Astrocyte of the spinal cord (primary cell): ENCODE data around the gene ATP9A.
"Not testable (repeated sequence)": the region's sequence is repeated elsewhere in the genome, so short reads cannot be mapped to it uniquely, and the experiment has no call there.

Experiments
- DNase-seq: peaks from one replicate; pipeline ENCODE4 v3.0.0; 2011; ENCODE audit warnings: low read depth, low spot score
- H3K4me3 ChIP-seq: 2 replicates; pipeline ENCODE4 v1.5.1; 2011; ENCODE audit warnings: low read depth, mild to moderate bottlenecking, low read length, moderate library complexity
- in situ Hi-C: cut with HindIII; loops from 2 replicates; pipeline ENCODE4 v1.10.0; 2017; ENCODE audit warnings: low sequenced_read_pairs
- TF ChIP-seq, protein P1 (sequence below): IDR thresholded peaks from 2 replicates; pipeline ENCODE4 v1.5.1; 2012; ENCODE audit warnings: low read depth, mild to moderate bottlenecking, low read length, inconsistent platforms

The ATP9A gene, protein sequence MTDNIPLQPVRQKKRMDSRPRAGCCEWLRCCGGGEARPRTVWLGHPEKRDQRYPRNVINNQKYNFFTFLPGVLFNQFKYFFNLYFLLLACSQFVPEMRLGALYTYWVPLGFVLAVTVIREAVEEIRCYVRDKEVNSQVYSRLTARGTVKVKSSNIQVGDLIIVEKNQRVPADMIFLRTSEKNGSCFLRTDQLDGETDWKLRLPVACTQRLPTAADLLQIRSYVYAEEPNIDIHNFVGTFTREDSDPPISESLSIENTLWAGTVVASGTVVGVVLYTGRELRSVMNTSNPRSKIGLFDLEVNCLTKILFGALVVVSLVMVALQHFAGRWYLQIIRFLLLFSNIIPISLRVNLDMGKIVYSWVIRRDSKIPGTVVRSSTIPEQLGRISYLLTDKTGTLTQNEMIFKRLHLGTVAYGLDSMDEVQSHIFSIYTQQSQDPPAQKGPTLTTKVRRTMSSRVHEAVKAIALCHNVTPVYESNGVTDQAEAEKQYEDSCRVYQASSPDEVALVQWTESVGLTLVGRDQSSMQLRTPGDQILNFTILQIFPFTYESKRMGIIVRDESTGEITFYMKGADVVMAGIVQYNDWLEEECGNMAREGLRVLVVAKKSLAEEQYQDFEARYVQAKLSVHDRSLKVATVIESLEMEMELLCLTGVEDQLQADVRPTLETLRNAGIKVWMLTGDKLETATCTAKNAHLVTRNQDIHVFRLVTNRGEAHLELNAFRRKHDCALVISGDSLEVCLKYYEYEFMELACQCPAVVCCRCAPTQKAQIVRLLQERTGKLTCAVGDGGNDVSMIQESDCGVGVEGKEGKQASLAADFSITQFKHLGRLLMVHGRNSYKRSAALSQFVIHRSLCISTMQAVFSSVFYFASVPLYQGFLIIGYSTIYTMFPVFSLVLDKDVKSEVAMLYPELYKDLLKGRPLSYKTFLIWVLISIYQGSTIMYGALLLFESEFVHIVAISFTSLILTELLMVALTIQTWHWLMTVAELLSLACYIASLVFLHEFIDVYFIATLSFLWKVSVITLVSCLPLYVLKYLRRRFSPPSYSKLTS

GRCh38 chr20:51767867-51768758 lies at the start of gene ATP9A:
Gene ATP9A (minus strand): TSS chr20:51768390. CDS start chr20:51768369, 21 bp downstream.
- TF ChIP-seq, protein P1, sequence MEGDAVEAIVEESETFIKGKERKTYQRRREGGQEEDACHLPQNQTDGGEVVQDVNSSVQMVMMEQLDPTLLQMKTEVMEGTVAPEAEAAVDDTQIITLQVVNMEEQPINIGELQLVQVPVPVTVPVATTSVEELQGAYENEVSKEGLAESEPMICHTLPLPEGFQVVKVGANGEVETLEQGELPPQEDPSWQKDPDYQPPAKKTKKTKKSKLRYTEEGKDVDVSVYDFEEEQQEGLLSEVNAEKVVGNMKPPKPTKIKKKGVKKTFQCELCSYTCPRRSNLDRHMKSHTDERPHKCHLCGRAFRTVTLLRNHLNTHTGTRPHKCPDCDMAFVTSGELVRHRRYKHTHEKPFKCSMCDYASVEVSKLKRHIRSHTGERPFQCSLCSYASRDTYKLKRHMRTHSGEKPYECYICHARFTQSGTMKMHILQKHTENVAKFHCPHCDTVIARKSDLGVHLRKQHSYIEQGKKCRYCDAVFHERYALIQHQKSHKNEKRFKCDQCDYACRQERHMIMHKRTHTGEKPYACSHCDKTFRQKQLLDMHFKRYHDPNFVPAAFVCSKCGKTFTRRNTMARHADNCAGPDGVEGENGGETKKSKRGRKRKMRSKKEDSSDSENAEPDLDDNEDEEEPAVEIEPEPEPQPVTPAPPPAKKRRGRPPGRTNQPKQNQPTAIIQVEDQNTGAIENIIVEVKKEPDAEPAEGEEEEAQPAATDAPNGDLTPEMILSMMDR, result no peak
- in situ Hi-C loops, result no loop called here
- no peak for DNase-seq
- H3K4me3 ChIP-seq, result peak within 1 kb of the TSS; percentile 80

- H3K4me3 ChIP-seq, DNase-seq, in situ Hi-C loops: not testable (repeated sequence)
These were observed 48.7 kb upstream of the ATP9A start for GRCh38 chr20:51816856-51817255.

DNA sequence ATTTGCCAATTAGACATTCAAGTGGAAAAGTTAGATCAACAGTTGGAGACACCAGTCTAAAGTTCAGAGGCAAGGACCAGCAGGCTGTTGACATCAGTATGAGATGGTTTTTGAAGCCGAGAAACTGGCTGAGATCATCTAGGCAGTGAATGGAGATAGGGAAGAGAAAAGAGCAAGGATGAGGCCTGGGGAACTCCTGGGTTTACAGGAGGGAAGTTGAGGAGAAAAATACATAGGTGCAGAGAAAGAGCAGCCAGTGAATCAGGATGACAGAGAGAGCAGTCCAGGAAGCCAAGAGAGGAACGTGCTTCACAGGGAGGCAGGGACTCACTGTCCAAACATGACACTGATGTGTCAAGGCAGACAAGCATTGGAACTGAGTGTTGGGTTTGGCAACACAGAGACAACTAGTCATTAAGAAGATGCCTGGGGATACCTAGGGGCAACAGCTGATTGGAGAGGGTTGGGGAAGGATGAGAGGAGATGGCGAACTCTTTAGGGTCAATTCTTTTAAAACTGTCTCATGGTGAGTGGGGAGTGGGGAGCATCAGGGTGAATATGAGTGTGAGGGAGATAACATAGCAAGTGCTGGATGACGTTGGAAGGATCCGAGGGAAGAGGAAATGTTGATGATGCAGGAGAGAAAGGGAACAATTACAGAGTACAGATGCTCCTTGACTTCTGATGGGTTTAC lies 47.3 kb upstream of the ATP9A start:
- no peak for DNase-seq
- H3K4me3 ChIP-seq, result no peak overlapping the region
- TF ChIP-seq, protein P1, result no peak
- in situ Hi-C loops, result no loop called here

DNA sequence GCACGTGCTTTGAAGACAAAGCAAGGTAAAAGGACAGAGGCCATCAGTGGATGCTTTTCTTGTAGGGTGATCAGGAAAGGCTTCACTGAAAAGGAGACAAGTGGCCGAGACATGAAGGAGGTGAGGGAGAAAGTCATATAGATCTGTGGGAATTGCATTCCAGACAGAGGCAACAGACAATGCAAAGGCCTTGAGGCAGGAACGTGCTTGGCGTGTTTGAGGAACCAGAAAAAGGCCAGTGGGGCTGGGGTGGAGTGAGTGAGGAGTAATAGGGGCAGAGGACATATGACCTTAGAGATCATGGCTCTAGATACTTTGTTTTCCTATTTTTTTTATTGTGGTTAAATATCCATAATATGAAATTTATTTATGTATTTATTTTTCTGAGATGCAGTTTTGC lies 44.7 kb upstream of the ATP9A start:
- DNase-seq, result no peak
- in situ Hi-C loops, result no loop called here
- H3K4me3 ChIP-seq, result no peak overlapping the region
- TF ChIP-seq, protein P1, result no peak

- in situ Hi-C loops, result no loop called here
- no peak overlapping the region for H3K4me3 ChIP-seq
- DNase-seq, result no peak
- TF ChIP-seq, protein P1, result no peak
These were observed 43.4 kb upstream of the ATP9A start for GRCh38 chr20:51811514-51812128.

DNA sequence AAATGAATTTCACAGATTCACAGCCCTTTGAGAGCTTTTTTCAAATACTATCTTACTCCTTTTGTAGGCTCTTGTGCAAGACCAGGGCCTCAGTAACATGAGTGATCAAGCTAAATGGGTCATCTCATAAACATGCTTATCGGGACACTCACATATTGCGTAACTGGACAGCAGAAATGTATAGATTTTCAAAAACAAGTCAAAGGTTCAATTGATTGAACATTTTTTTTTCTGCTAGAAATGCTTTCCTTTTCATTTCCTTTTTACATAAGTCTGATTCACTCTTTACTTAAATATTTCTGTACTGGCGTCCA lies 42.8 kb upstream of the ATP9A start:
- H3K4me3 ChIP-seq, result no peak overlapping the region
- DNase-seq, result no peak
- TF ChIP-seq, protein P1, result no peak
- in situ Hi-C loops, result no loop called here
